ENCODE measurements around the gene TUT4.

The TUT4 gene

DNA sequence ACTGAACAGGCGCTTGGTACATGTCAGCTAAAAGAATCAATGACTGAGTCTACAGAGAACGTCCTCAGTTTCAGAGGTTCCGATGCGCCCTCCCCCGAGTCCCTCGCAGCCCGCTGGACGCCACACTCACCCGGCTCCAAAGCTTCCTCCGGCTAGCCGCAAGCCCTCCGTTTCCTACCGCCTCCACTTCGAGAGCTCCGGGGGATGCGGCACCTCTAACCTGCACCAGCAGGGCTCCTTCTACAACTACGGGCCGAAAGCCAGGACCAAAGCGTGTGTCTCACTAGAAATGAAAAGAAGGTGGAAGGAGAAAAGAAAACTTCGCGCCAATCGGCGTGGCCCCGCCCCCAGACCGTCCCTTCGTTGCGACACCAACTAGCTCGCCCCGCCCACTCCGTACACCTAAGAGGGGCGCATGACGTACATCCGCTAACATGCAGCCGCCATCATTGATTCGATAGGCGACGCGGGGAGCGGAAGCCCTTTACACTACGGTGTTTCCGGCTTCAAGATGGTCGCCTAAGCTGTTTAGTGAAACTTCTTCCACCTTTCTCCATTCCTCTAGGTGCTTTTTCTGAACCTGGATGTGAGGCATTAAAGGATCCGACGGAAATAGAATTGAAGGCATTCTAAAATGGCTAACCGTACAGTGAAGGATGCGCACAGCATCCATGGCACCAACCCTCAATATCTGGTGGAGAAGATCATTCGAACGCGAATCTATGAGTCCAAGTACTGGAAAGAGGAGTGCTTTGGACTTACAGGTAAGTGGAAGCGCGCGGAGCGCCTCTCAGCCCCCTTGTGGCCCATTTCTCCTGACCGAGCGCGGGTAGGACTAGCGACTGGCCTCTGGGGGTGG lies 148.5 kb downstream of the TUT4 start, which contains the start of the genes ORC1 and PRPF38A:
Gene ORC1 (minus strand): TSS at position 308 of the 859 bp plus-strand sequence. CDS start 2,200 bp downstream, outside the sequence.
Gene PRPF38A (plus strand): TSS at position 487 of the 859 bp plus-strand sequence. CDS start 148 bp downstream, at position 635.
- peak; percentile 98 to 99 for DNase-seq (ENCODE audit: low read depth in 2 of 2)

GRCh38 chr1:52403566-52404115 lies 149.3 kb downstream of the TUT4 start:
- peak; percentile 40 to 45 for DNase-seq (ENCODE audit: low read depth in 2 of 2)

DNA sequence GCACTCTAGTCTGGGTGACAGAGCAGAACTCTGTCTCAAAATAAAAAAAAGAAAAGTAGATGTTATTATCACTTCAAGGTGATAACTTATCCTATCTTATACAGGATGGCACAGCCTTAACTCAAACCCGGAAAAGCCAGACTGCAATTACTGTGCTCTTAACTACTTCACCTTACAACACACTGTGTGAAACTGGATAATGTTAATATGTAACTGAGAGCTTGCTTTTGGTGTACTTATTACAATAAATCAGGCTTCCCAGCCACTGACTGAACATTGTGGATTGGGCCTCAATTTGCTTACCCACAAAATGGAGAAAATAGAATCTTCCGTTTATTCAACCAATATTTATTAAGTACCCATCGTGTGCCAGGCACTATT lies 150.0 kb downstream of the TUT4 start:
- no peak for DNase-seq (ENCODE audit: low read depth in 2 of 2)

- DNase-seq (ENCODE audit: low read depth in 2 of 2) = no peak
Observed at GRCh38 chr1:52400131-52400530, 152.8 kb downstream of the TUT4 start.

GRCh38 chr1:52399629-52400028 lies 153.3 kb downstream of the TUT4 start:
- no peak for DNase-seq (ENCODE audit: low read depth in 2 of 2)

GRCh38 chr1:52393174-52393573 lies 159.7 kb downstream of the TUT4 start:
- no peak for DNase-seq (ENCODE audit: low read depth in 2 of 2)

DNA sequence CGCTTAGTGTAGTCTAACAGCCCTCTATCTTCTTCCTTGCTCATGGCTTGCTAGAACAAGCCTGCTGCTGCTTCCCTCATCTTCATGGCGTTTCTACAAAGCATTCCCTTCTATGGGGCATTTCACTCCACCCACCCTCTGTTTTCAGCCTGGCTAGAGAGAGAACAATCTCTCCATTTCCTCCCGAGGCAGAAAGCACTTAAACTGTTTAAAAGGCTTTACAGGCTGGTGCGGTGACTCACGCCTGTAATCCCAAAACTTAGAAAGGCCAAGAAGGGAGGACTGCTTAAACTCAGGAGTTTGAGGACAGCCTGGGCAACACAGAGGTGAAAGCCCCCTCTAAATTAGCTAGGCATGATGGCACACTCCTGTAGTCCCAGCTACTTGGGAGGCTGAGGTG lies 166.4 kb downstream of the TUT4 start:
- DNase-seq (ENCODE audit: low read depth in 2 of 2) = no peak

GRCh38 chr1:52385376-52385775 lies 167.5 kb downstream of the TUT4 start:
- DNase-seq (ENCODE audit: low read depth in 2 of 2) = no peak
